Mesothelial cell of epicardium (in vitro differentiated cells): ENCODE results near the gene CCSER2. TPM values are rescaled to one million over a fixed set of nuclear protein-coding genes. Genes with fewer than 3 reads are reported as not detected.

Source experiments
- DNase-seq, 2 experiments: peaks; one replicate each; pipeline ENCODE4 v3.0.0; 2021; ENCODE audit warnings: low spot score in 2 of 2; ENCODE audit not compliant: unreplicated experiment in 2 of 2
- H3K27ac Mint-ChIP-seq: 2 replicates; pipeline ENCODE4 v1.8.0; 2021; ENCODE audit warnings: mixed read lengths
- H3K27me3 Mint-ChIP-seq: 2 replicates; pipeline ENCODE4 v1.8.0; 2021; ENCODE audit warnings: low read depth, mixed read lengths
- H3K36me3 Mint-ChIP-seq: 2 replicates; pipeline ENCODE4 v1.8.0; 2021; ENCODE audit warnings: mixed read lengths
- H3K4me1 Mint-ChIP-seq: 2 replicates; pipeline ENCODE4 v1.8.0; 2021; ENCODE audit warnings: mixed read lengths
- H3K4me3 Mint-ChIP-seq: 2 replicates; pipeline ENCODE4 v1.8.0; 2021; ENCODE audit warnings: mild to moderate bottlenecking, moderate library complexity, mixed read lengths
- H3K9me3 Mint-ChIP-seq: 2 replicates; pipeline ENCODE4 v1.8.0; 2021; ENCODE audit warnings: mixed read lengths
- total RNA-seq: library from RNA; stranded (reverse); gene quantifications from 3 replicates; pipeline ENCODE4 v1.2.1, GENCODE V29; 2021
- TF ChIP-seq, protein P1 (sequence below): fragments of 200-600 bp; sonication (generic); IDR thresholded peaks from one replicate; pipeline ENCODE4 v1.5.0; 2021; ENCODE audit warnings: antibody characterized with exemption; ENCODE audit not compliant: unreplicated experiment

CCSER2 gene
- total RNA-seq, 1 donor from 2014 or later, result 37.1 TPM

DNA sequence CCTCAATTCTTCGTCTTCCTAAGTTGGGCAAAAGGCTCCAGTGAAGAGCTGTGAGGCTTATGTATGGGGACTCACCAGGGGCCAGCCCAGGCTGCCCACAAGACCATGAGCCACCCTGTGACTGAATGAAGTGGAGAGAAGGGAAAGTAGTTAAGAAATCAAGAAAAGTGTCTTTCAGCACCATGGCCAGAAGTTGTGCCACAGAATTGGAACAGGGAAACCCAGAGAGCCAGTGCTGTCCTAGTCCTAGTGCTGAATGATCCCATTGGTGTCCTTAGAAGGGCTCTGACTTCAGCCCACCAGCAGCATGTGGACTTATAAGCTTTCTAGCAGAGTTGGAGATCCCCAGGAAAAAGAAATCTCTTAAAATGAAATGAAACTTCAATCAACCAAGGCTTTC lies 37.0 kb upstream of the CCSER2 start:
- Mint-ChIP-seq H3K4me3 (no peak overlapping the region), H3K27ac (no peak overlapping the region), H3K36me3 (no peaks in the 10 kb centered on the region), H3K9me3 (peaks cover 3% of the 10 kb centered on the region), H3K27me3 (no peaks in the 10 kb centered on the region), H3K4me1 (no peaks in the 10 kb centered on the region)
- TF ChIP-seq, protein P1, sequence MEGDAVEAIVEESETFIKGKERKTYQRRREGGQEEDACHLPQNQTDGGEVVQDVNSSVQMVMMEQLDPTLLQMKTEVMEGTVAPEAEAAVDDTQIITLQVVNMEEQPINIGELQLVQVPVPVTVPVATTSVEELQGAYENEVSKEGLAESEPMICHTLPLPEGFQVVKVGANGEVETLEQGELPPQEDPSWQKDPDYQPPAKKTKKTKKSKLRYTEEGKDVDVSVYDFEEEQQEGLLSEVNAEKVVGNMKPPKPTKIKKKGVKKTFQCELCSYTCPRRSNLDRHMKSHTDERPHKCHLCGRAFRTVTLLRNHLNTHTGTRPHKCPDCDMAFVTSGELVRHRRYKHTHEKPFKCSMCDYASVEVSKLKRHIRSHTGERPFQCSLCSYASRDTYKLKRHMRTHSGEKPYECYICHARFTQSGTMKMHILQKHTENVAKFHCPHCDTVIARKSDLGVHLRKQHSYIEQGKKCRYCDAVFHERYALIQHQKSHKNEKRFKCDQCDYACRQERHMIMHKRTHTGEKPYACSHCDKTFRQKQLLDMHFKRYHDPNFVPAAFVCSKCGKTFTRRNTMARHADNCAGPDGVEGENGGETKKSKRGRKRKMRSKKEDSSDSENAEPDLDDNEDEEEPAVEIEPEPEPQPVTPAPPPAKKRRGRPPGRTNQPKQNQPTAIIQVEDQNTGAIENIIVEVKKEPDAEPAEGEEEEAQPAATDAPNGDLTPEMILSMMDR, result no peak
- no peak for DNase-seq

DNA sequence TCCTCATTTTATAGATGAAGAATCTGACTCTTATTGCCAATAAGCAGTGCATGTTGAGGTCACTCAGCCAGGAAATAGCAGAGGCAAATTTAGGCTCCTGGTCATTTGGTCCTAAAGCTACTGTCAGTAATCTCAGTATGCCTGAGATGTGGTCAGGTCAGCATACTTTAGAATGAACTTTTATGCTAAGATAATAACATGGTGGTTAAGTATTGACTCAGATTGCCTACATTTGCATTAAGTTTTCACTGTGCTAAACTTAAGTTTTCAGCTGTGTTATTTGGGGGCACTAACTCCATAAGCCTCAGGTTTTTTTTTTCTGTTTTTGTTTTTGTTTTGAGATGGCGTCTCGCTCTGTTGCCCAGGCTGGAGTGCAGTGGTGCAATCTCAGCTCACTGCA lies 35.9 kb upstream of the CCSER2 start:
- no peaks in the 10 kb centered on the region for H3K4me1 Mint-ChIP-seq

DNA sequence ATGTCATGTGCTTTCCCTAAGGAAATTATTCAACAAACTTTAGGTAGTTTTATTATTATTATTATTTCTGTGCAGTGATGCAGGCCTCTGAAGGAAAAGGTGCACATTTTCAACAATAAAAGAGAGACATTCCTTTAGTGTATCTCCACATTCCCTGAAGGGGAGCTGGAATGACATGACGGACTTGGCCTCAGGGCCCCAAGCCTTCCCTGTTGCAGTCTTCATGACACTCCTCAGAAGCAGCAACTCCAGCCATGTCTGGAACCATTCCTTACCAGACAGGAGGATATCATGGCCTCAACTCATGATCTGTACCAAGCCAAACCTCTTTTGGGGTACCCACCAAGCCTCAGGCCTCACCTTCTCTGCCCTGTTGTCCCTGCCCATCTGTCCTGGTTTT lies 35.2 kb upstream of the CCSER2 start:
- Mint-ChIP-seq H3K4me3 (no peak overlapping the region), H3K36me3 (no peaks in the 10 kb centered on the region), H3K4me1 (no peaks in the 10 kb centered on the region), H3K9me3 (peaks cover 3% of the 10 kb centered on the region), H3K27me3 (peaks cover 2% of the 10 kb centered on the region), H3K27ac (no peak overlapping the region)
- TF ChIP-seq, protein P1, result no peak
- DNase-seq, result no peak

More for the DNA sequence above, 35.9 kb upstream of the CCSER2 start:
- TF ChIP-seq, protein P1, result no peak
- no peak for DNase-seq
- H3K36me3 Mint-ChIP-seq, result no peaks in the 10 kb centered on the region
- peaks cover 3% of the 10 kb centered on the region for H3K9me3 Mint-ChIP-seq
- H3K4me3 Mint-ChIP-seq, result no peak overlapping the region
- H3K27ac Mint-ChIP-seq, result no peak overlapping the region
- no peaks in the 10 kb centered on the region for H3K27me3 Mint-ChIP-seq

DNA sequence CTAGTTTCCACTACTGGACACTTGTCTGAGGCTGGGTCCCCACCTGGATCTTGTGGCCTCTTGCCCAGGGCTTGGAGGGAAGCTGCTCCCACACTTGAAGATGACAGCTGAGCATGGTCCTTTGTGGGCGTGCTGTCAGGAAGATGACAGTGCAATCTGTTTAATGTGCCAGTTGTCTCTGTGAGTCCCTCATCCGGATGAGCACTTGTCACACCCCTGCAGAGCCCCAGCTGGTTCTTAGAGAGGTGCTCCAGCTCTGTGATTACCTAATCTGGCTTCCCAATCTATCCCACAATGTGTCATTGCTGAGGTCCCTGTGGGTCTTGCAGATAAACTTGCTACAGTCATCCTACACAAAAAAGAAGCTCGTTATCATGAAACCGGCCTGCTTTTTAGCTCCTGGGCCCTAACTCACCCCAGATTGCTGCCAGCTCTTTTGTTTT lies 34.8 kb upstream of the CCSER2 start:
- Mint-ChIP-seq H3K4me3 (no peak overlapping the region), H3K27me3 (peaks cover 7% of the 10 kb centered on the region), H3K9me3 (peaks cover 3% of the 10 kb centered on the region), H3K4me1 (no peaks in the 10 kb centered on the region), H3K27ac (no peak overlapping the region), H3K36me3 (no peaks in the 10 kb centered on the region)
- TF ChIP-seq, protein P1, result no peak
- DNase-seq, result no peak

DNA sequence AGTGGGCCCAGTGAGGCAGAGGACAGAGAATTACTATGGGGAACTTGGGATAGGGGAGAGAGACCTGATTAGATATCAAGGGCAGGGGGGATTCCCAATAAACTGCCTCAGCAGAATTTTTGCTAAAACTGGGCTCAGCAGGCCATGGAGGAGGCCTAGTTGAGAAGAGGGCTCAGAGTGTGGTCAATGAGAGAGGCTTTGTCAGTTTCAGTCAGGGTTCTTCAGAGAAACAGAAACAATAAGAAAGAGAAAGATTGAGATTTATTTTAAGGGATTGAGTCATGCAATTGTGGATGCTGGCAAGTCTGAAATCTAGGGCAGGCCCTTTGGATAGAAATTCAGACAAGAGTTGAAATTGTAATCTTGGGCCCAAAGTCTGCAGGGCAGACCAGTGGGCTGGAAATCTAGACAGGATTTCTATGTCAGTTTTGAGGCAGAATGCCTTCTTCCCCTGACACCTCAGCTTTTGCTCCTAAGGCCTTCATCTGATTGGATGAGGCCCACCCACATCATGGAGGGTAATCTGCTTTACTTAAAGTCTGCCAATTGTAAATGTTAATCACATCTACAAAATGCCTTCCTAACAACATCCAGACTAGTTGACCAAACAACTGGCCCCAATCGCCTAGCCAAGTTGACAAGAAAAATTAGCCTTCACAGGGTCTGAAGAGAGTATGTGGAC lies 33.5 kb upstream of the CCSER2 start:
- no peaks in the 10 kb centered on the region for H3K4me1 Mint-ChIP-seq
- H3K27ac Mint-ChIP-seq, result no peak overlapping the region
- no peaks in the 10 kb centered on the region for H3K36me3 Mint-ChIP-seq
- H3K27me3 Mint-ChIP-seq, result peaks cover 13% of the 10 kb centered on the region
- no peak overlapping the region for H3K4me3 Mint-ChIP-seq
- TF ChIP-seq, protein P1, result no peak
- DNase-seq, result no peak
- H3K9me3 Mint-ChIP-seq, result peaks cover 3% of the 10 kb centered on the region
